SK-N-MC (cell line): ENCODE results near the gene MYO1F.

Experiments used
- DNase-seq: peaks from one replicate; pipeline ENCODE4 v3.0.0-alpha.2; 2011; ENCODE audit warnings: low read depth, low spot score
- H3K27ac ChIP-seq: fragments of 200-600 bp; sonication (generic); 2 replicates; pipeline ENCODE4 v1.5.1; 2016; ENCODE audit warnings: mixed run types
- H3K36me3 ChIP-seq: fragments of 200-600 bp; sonication (generic); 2 replicates; pipeline ENCODE4 v1.6.1; 2017; ENCODE audit warnings: antibody characterized with exemption, low read length, mixed read lengths; ENCODE audit not compliant: insufficient read depth
- H3K4me3 ChIP-seq: fragments of 200-600 bp; sonication (generic); 2 replicates; pipeline ENCODE4 v1.5.1; 2016
- H3K9ac ChIP-seq: fragments of 200-600 bp; sonication (generic); 2 replicates; pipeline ENCODE4 v1.8.0; 2017; ENCODE audit warnings: mixed run types, mixed read lengths; ENCODE audit not compliant: insufficient read length
- H3K9me3 ChIP-seq: fragments of 200-600 bp; sonication (generic); 2 replicates; pipeline ENCODE4 v1.6.1; 2017; ENCODE audit warnings: low read depth, mild to moderate bottlenecking, antibody characterized with exemption, low read length, moderate library complexity, mixed read lengths
- EZH2 ChIP-seq: fragments of 200-600 bp; sonication (generic); IDR thresholded peaks from one replicate; pipeline ENCODE4 v1.6.1; 2017; ENCODE audit warnings: antibody characterized with exemption
- FOXP2 ChIP-seq: optimal IDR thresholded peaks from 2 replicates; pipeline ENCODE3; 2011; ENCODE audit warnings: mild to moderate bottlenecking, moderate library complexity; ENCODE audit not compliant: insufficient read depth; ENCODE audit errors: extremely low read length, control extremely low read depth
- POLR2AphosphoS5 ChIP-seq: IDR thresholded peaks from 2 replicates; pipeline ENCODE4 v1.6.1; 2012; ENCODE audit warnings: mild to moderate bottlenecking, low read depth, low read length, borderline replicate concordance

Gene MYO1F

DNA sequence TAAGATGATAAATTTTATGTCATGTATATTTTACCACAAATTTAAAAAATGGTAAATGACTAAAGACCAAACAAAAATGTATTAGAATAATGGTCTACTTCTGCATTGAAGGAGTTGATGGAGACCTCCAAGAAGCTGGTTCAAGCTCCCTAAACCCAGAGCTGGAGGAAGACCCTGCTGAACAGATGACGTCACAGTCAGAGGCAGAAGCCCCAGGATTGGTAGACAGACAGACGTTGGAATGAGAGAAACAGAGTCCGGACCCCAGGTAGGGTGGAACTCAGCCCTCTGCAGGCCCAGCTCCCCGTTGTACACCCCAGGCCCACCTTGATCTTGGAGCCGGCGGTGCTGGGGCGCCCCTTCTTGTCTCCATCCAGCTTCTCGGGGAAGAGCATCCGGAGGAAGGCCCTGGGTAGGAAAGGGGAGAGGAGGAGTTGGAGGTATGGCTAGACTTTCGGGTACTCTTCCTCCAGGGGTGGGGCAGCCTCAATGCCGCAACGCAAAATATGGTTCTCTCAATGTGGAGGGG lies 37.6 kb downstream of the MYO1F start:
- Histone ChIP-seq H3K4me3 (no peak overlapping the region), H3K27ac (no peak overlapping the region), H3K36me3 (no peaks in the 10 kb centered on the region), H3K9me3 (no peaks in the 10 kb centered on the region), H3K9ac (no peak overlapping the region)
- no peak for DNase-seq
- TF ChIP-seq FOXP2 (no peak), EZH2 (no peak), POLR2AphosphoS5 (no peak)

DNA sequence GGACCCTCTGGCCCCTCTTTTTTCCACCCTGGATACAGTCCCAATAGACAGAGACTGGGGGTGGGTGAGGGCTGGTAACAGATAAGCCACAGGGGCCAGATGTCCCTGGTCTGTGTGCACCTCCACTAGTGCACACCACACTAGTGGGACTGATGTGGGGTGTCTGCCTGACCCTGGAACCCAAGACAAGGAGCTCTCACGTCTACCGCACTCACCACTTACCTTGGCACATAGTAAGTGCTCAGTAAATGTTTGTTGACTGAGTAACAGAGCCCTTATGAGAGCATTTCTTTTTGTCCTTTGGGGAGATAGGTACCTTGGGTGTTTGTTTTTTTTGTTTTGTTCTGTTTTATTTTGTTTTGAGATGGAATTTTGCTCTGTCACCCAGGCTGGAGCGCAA lies 40.1 kb downstream of the MYO1F start:
- H3K4me3 ChIP-seq, result no peak overlapping the region
- no peak overlapping the region for H3K27ac ChIP-seq
- no peaks in the 10 kb centered on the region for H3K9me3 ChIP-seq
- DNase-seq, result no peak
- no peaks in the 10 kb centered on the region for H3K36me3 ChIP-seq
- H3K9ac ChIP-seq, result no peak overlapping the region
- TF ChIP-seq POLR2AphosphoS5, result no peak

DNA sequence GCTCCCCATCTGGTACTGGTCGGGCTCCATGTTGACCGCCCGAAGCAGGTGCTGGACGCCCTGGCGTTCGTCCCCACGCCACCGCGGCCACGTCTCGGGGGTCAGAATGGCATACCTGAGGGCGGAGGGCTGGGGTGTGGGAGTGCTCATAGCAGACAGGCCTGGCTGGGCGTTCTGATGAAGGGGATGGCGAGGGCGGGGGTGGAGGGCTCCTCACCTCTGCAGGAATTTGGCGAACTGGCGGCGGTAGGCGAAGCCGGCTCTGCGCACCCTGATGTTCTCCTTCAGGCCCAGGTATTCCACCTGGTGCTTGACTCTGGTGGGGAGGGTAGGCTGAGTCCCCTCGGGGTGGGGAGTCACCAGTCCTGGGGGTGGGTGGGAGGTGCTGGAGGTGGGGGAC lies 41.0 kb downstream of the MYO1F start:
- TF ChIP-seq FOXP2 (no peak), EZH2 (no peak), POLR2AphosphoS5 (no peak)
- Histone ChIP-seq H3K27ac (no peak overlapping the region), H3K4me3 (no peak overlapping the region), H3K9ac (no peak overlapping the region), H3K9me3 (no peaks in the 10 kb centered on the region), H3K36me3 (no peaks in the 10 kb centered on the region)
- DNase-seq, result no peak

DNA sequence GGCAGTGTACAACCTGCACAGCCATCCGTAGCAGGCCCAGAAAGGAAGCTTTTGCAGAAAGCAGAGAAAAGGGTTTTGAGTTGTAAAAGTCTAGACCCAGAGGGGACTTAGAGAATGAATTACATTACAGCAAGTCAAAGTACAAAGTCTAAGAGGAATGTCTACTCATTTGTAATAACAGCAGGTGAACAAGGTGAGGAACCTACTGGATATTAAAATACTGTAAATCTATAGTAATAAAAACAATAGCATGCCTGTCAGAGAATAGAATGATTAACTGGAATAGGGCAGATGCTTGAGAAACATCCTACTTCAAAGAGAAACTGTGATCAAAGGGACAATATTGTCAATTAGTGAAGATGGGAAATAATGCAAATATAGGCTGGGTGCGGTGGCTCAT lies 45.0 kb downstream of the MYO1F start:
- no peak for DNase-seq
- no peak overlapping the region for H3K4me3 ChIP-seq
- H3K9me3 ChIP-seq, result no peaks in the 10 kb centered on the region
- H3K27ac ChIP-seq, result no peak overlapping the region
- no peak overlapping the region for H3K9ac ChIP-seq
- H3K36me3 ChIP-seq, result no peaks in the 10 kb centered on the region
- TF ChIP-seq POLR2AphosphoS5 (no peak), EZH2 (no peak), FOXP2 (no peak)

DNA sequence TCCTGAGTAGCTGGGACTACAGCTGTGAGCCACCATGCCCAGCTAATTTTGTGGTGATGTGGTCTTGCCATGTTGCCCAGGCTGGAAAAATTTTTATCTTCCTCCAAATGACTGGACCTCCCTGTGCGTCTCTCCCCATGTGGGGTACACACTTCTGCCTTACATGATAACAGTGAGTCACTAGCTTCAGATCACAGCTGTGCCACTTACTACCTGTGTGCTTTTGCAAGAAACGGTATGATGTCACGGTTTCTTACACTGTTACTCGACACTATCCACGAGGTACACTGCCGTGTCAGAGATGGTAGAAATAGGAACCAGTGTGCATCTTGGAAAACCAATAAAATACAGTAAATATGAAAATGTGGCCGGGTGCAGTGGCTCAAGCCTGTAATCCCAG lies 45.8 kb downstream of the MYO1F start:
- Histone ChIP-seq H3K36me3 (no peaks in the 10 kb centered on the region), H3K9ac (no peak overlapping the region), H3K27ac (no peak overlapping the region), H3K9me3 (no peaks in the 10 kb centered on the region), H3K4me3 (no peak overlapping the region)
- DNase-seq, result no peak
- TF ChIP-seq EZH2 (no peak), FOXP2 (no peak)

DNA sequence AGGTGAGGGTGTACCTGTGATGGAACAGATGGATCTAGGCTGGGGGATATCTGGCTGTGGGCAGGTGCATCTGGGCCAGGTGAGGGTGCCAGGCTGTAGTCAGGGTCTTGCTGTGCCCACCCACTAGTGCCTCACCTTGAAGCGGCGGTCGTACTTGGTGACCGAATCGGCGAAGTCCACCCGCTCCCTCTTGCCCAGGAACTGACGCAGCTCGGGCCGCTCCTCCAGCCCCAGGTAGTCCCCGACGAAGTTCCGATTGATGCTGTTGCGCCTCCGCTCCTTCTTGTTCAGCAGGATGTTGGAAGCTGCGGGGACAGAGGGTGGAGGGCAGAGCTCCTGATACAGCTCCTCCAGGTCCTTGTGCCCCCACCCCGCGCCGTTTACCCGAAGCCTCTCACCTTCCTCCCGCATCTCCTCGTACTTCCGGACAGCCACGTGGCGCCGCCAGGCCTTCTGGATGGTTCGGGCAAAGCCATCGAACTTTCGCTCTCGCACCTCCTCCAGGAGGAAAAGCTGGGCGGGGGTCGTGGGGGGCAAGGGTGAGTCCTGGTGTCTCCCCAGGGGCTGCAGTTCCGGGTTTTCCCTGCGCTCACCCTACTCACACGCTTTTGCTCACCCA lies 47.1 kb downstream of the MYO1F start:
- no peak for DNase-seq
- Histone ChIP-seq H3K9ac (no peak overlapping the region), H3K9me3 (no peaks in the 10 kb centered on the region), H3K4me3 (no peak overlapping the region), H3K27ac (no peak overlapping the region), H3K36me3 (no peaks in the 10 kb centered on the region)
- no peak for TF ChIP-seq FOXP2
- no peak for TF ChIP-seq EZH2
- TF ChIP-seq POLR2AphosphoS5, result no peak

DNA sequence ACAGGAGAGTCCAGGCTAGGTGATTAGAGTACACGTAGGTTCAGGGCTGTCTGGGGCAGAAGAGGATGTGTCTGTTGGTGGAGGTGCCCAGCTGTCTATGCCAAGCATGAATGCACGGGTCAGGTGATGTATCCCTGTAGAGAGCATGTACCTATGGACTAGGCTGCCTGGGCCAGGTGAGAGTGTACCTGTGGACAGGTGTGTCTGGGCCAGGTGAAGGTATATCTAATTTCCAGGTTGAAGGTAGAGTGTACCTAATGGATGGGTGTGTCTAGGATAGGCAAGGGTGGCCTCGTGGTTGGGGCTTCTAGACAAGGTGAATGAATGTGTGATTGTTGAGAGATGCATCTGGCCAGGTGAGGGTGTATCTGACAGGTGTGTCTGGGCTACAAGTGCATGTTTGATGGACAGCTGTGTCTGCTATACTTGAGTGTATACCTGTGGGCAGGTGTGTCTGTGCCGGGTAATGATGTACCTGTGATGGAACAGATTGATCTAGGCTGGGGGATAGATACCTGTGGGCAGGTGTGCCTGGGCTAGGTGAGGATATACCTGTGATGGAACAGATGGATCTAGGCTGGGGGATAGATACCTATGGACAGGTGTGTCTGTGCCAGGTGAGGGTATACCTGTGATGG lies 47.8 kb downstream of the MYO1F start:
- no peak for DNase-seq

DNA sequence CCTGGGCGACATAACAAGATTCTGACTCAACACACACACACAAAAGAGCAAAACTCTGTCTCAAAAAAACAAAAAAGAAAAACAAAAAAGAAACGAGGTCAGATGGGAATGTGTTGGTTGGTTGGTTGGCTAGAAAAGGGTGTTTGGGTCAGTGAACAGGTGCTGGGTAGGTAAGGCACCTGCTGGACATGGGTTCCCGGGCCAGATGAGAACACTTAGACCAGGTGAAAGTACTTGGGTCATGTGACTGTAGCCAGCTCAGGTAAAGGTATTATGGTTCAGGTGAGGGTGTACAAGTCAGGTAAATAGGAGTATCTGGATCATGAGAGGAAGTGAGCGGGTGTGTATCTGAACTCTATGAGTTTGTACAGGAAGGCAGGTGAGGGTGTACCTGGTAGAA lies 48.7 kb downstream of the MYO1F start:
- Histone ChIP-seq H3K9me3 (no peaks in the 10 kb centered on the region), H3K9ac (no peak overlapping the region), H3K36me3 (no peaks in the 10 kb centered on the region), H3K27ac (no peak overlapping the region), H3K4me3 (no peak overlapping the region)
- TF ChIP-seq EZH2, result no peak
- no peak for TF ChIP-seq POLR2AphosphoS5
- TF ChIP-seq FOXP2, result no peak
- DNase-seq, result no peak

More for the DNA sequence above, 47.8 kb downstream of the MYO1F start:
- Histone ChIP-seq H3K9ac (no peak overlapping the region), H3K4me3 (no peak overlapping the region), H3K36me3 (no peaks in the 10 kb centered on the region), H3K9me3 (no peaks in the 10 kb centered on the region), H3K27ac (no peak overlapping the region)
- TF ChIP-seq FOXP2, result no peak
- no peak for TF ChIP-seq EZH2
- TF ChIP-seq POLR2AphosphoS5, result no peak
